Testis (tissue), 5 donors: ENCODE data around the gene SAFB2. TPM values are rescaled to one million over a fixed set of nuclear protein-coding genes. Genes with fewer than 3 reads are reported as not detected.
A peak's percentile ranks its signal among the peaks of the same experiment; 100 is the strongest.

Source experiments
- DNase-seq: peaks from one replicate; pipeline ENCODE4 v3.0.0-alpha.2; 2019
- H3K27ac ChIP-seq, 2 donors: fragments of 200-600 bp; sonication (generic); one replicate each; pipeline ENCODE4 v1.5.1; 2019
- H3K27me3 ChIP-seq: fragments of 200-600 bp; sonication (generic); one replicate; pipeline ENCODE4 v1.5.1; 2019
- H3K36me3 ChIP-seq: fragments of 200-600 bp; sonication (generic); one replicate; pipeline ENCODE4 v1.5.1; 2017; ENCODE audit warnings: low read depth; ENCODE audit errors: missing control alignments
- H3K4me1 ChIP-seq: fragments of 200-600 bp; sonication (generic); one replicate; pipeline ENCODE4 v1.5.1; 2019
- H3K4me3 ChIP-seq, 2 donors: fragments of 200-600 bp; sonication (generic); one replicate each; pipeline ENCODE4 v1.5.1; 2017 to 2019
- H3K9me3 ChIP-seq: fragments of 200-600 bp; sonication (generic); one replicate; pipeline ENCODE4 v1.5.1; 2017
- POLR2A ChIP-seq: fragments of 450-650 bp; IDR thresholded peaks from one replicate; pipeline ENCODE4 v1.6.1; 2017; ENCODE audit warnings: antibody characterized with exemption, mild to moderate bottlenecking, moderate library complexity
- WGBS, 2 donors: methylation state at CpG; one replicate each; pipeline ENCODE4 v1.1.5; 2018; 5-methylcytosine and 5-hydroxymethylcytosine counted together
- intact Hi-C: fragments of 100-400 bp; cut with DNase I; formaldehyde crosslinking; loops from one replicate; pipeline ENCODE4 v1.15.1; 2023; ENCODE audit warnings: low total_unique reads
- long read RNA-seq, 2 donors: transcript quantifications; one replicate each; lab custom pipeline, GENCODE V29; 2026
- polyA plus RNA-seq: library from polyadenylated mRNA; stranded (reverse); fragments of 350-450 nt; fragmentation: Illumina TruSeq; extraction: RNeasy Lipid Tissue Mini Kit (QIAGEN cat#74804); gene quantifications from one replicate; pipeline ENCODE4 v1.2.3, GENCODE V29; 2014; ENCODE audit warnings: low read depth, low replicate concordance; ENCODE audit not compliant: insufficient read depth
- total RNA-seq, 2 donors: library from RNA; depleted of rRNA; stranded (reverse); fragments of >200 nt; gene quantifications; one replicate each; pipeline ENCODE4 v1.2.3, GENCODE V29; 2016
- TF ChIP-seq, protein P1 (sequence below), 3 experiments: fragments of 450-650 bp in 2 of 3; fragments of 200-600 bp in 1 of 3; sonication (generic) in 1 of 3; IDR thresholded peaks; one replicate each; pipeline ENCODE4 v1.5.1; 2016 to 2019; ENCODE audit warnings: antibody characterized with exemption in 3 of 3, mild to moderate bottlenecking in 2 of 3, moderate library complexity in 1 of 3

The SAFB2 gene
- total RNA-seq (100 to 1,000 TPM; 173 to 209 TPM), polyA plus RNA-seq (84.1 TPM)
- long read RNA-seq, donor 1, partial matches to known transcripts = 37 of 40 reads
- long read RNA-seq, donor 1, other reads (novel, unspliced or antisense) = 0 of 40 reads
- long read RNA-seq, donor 2, partial matches to known transcripts = 30 of 30 reads
- long read RNA-seq, donor 2, other reads (novel, unspliced or antisense) = 0 of 30 reads

DNA sequence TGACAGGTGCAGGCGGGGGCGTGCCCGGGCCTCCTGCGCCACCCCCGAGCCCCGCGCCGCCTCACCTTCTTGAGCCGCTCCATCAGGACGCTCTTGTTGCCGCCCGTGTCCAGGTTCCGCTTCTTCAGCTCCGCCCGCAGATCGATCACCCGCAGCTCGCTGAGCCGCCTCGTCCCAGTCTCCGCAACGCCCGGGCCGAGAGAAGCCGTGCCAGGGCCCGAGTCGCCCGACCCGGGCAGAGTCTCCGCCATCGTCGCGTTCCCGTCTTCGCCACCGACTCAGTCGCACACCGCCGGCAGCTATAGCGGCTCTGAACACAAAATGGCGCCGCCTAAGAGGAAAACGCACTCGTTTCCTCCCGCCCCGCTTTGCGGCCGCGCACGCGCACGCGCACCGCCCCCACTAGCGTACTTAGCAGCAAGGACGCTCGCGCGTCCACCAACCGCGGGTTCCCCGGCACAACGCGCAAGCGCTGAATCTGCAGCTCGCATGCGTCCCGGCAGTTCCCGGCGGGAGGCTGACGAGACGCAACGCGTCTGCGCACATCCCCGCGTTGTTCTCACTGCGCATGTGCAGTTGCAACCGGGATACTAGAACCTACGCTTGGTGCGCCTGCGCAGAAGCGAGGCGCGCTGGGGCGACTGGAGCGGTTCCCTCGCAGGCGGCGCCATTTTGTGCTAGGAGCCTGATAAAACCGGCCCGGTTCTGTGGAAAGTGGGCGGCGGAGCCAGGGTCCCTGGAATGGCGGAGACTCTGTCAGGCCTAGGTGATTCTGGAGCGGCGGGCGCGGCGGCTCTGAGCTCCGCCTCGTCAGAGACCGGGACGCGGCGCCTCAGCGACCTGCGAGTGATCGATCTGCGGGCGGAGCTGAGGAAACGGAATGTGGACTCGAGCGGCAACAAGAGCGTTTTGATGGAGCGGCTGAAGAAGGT is at the start of gene SAFB2, which contains the start of gene SAFB:
Gene SAFB2 (minus strand): TSS at position 312 of the 932 bp plus-strand sequence. CDS start 61 bp downstream, at position 251.
Gene SAFB (plus strand): TSS at position 619 of the 932 bp plus-strand sequence. CDS start 123 bp downstream, at position 742.
- intact Hi-C loops = loop anchor here (5.0 kb wide), 1 partner anchor 65 kb away; no protein-coding TSS in a partner anchor
- peak; percentile 98 for DNase-seq
- Histone ChIP-seq H3K4me3 (peak within 1 kb of the TSS; percentile 97 to 99), H3K27me3 (no peaks in the 10 kb centered on the region), H3K36me3 (no peaks in the 10 kb centered on the region), H3K27ac (peak within 1 kb of the TSS; percentile 98 to 99), H3K4me1 (peaks cover 43% of the 10 kb centered on the region), H3K9me3 (no peaks in the 10 kb centered on the region)
- TF ChIP-seq, protein P1, sequence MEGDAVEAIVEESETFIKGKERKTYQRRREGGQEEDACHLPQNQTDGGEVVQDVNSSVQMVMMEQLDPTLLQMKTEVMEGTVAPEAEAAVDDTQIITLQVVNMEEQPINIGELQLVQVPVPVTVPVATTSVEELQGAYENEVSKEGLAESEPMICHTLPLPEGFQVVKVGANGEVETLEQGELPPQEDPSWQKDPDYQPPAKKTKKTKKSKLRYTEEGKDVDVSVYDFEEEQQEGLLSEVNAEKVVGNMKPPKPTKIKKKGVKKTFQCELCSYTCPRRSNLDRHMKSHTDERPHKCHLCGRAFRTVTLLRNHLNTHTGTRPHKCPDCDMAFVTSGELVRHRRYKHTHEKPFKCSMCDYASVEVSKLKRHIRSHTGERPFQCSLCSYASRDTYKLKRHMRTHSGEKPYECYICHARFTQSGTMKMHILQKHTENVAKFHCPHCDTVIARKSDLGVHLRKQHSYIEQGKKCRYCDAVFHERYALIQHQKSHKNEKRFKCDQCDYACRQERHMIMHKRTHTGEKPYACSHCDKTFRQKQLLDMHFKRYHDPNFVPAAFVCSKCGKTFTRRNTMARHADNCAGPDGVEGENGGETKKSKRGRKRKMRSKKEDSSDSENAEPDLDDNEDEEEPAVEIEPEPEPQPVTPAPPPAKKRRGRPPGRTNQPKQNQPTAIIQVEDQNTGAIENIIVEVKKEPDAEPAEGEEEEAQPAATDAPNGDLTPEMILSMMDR (IDR thresholded peaks at IDR 0.05) = no peak
- TF ChIP-seq POLR2A = peak; percentile 75
- 0 to 1% methylated on average over 26 to 94 of the region's 116 CpGs for WGBS, 2 donors

DNA sequence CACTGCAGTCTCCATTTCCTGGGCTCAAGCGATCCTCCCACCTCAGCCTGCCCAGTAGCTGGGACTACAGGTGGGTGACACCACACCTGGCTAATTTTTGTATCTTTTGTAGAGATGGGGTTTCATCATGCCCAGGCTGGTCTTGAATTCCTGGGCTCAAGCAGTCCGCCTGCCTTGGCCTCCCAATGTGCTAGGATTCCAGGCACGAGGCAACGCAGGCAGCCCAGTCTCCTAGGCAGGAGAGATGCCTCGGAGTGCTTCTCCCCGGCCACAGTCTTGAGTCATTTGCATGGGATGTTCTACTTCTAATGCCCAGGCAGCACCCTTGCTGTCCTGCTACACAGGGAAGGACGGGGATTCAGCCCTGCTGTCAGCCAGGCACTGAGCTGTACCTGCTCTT is 49.0 kb upstream of the SAFB2 start:
- no peak overlapping the region for H3K4me3 ChIP-seq
- no peak for DNase-seq
- no peaks in the 10 kb centered on the region for H3K4me1 ChIP-seq
- 88 to 94% methylated on average over 7 of the region's 7 CpGs for WGBS, 2 donors
- no peak for TF ChIP-seq POLR2A
- TF ChIP-seq, protein P1 (IDR thresholded peaks at IDR 0.05) = no peak
- no peaks in the 10 kb centered on the region for H3K36me3 ChIP-seq
- H3K27me3 ChIP-seq = no peaks in the 10 kb centered on the region
- H3K9me3 ChIP-seq = no peaks in the 10 kb centered on the region
- H3K27ac ChIP-seq = no peak overlapping the region
- intact Hi-C loops = no loop called here

DNA sequence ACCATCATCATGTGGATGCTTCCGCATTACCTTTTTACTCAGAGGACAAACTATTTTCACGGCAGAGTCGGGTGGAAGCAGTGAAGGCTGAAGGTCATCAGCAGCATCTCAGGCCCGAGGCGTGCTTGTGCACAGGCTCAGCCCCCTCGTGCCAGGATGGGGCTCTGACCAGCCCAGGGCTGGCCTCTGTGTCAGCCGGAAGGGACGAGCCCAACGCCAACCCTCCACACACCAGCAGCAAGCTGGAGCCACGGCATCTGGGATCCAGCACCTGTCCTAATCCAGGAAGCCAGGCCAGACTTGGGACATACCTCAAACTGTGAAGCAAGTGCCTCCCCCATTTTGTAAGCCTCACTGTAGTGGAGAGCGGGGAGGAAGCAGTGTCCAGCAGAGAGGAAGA is 46.6 kb upstream of the SAFB2 start:
- Histone ChIP-seq H3K36me3 (no peaks in the 10 kb centered on the region), H3K9me3 (no peaks in the 10 kb centered on the region), H3K4me1 (no peaks in the 10 kb centered on the region), H3K27ac (no peak overlapping the region), H3K27me3 (no peaks in the 10 kb centered on the region), H3K4me3 (no peak overlapping the region)
- intact Hi-C loops = no loop called here
- TF ChIP-seq, protein P1 (IDR thresholded peaks at IDR 0.05) = no peak
- 74 to 80% methylated on average over 2 to 11 of the region's 11 CpGs for WGBS, 2 donors
- no peak for DNase-seq

DNA sequence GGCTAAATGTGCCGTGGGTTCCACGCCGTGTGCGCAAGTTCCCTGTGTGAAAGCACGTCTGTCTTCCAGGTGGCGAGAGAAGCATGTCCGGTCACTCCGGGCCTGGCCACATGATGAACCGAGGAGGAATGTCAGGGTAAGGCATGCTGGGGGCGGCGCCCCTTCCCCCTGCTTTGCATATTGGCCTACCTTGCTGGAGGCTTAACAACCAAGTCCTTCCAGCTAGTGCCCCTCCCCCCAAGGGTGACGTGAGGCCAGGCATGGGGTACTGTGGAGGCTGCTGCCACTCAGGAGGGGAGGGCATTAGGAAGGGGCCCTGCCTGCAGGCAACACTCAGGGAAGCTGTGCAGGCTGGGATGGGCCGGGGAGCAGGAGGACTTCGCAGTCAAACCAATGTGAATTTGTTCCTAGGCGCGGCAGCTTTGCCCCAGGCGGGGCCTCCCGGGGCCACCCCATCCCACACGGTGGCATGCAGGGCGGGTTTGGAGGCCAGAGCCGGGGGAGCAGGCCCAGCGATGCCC is 45.2 kb upstream of the SAFB2 start:
- Histone ChIP-seq H3K4me1 (no peaks in the 10 kb centered on the region), H3K27me3 (no peaks in the 10 kb centered on the region), H3K9me3 (no peaks in the 10 kb centered on the region), H3K27ac (no peak overlapping the region), H3K36me3 (no peaks in the 10 kb centered on the region), H3K4me3 (no peak overlapping the region)
- no peak for TF ChIP-seq POLR2A
- TF ChIP-seq, protein P1 (IDR thresholded peaks at IDR 0.05) = no peak
- no peak for DNase-seq
- intact Hi-C loops = no loop called here
- 85 to 87% methylated on average over 13 to 22 of the region's 22 CpGs for WGBS, 2 donors
